ENCODE measurements around the gene PTBP1. TPM values are rescaled to one million over a fixed set of nuclear protein-coding genes. Genes with fewer than 3 reads are reported as not detected.

The PTBP1 gene
- total and polyA plus RNA-seq, 9 of the 15 experiments (the other 6 are each of a cell fraction or from before 2014, with no cell fraction given) = 14.0 to 759 (median 234) TPM

- DNase-seq (ENCODE audit: extremely low read depth in 1 of 4, low spot score in 3 of 4) = no peak
- ChIA-PET POLR2A (interaction anchor here (0.7 to 0.8 kb wide), 2 partner anchors 9 to 77 kb away, joined by 3 read pairs; no protein-coding TSS in a partner anchor), CTCF (ENCODE audit: low intra/inter-chr PET ratio) (no interaction called here)
- H3K79me2 ChIP-seq (ENCODE audit: control insufficient read depth, insufficient read depth, low read length) = no peaks in the 10 kb centered on the region
- H4K20me1 ChIP-seq (replicated peaks; ENCODE audit: control insufficient read depth, insufficient read depth, low read length) = no peaks in the 10 kb centered on the region
- no peak overlapping the region for H2AFZ ChIP-seq (ENCODE audit: low read depth, low read length)
- no TSS peak for BruUV-seq (replicated peaks)
- no peak for ATAC-seq
- no peak for TF ChIP-seq MTA3 (IDR thresholded peaks at IDR 0.05; ENCODE audit: borderline replicate concordance)
- H3K4me3 ChIP-seq = no peak overlapping the region
- 85% methylated on average over 11 of the region's 15 CpGs for WGBS (ENCODE audit: insufficient coverage, low coverage, missing lambda C conversion rate)
- no peaks in the 10 kb centered on the region for H3K9me1 ChIP-seq (ENCODE audit: control insufficient read depth, insufficient read depth, low read length)
- FAIRE-seq = no peak
- H3K9ac ChIP-seq (ENCODE audit: insufficient read depth in 1 of 2, low read depth in 2 of 2, low read length in 2 of 2) = no peak overlapping the region; a peak in 1 of 4 replicates
- H3K36me3 ChIP-seq (ENCODE audit: control insufficient read depth, insufficient read depth, low read length) = no peaks in the 10 kb centered on the region
- no peak overlapping the region for H3K4me2 ChIP-seq (ENCODE audit: insufficient read depth, low read length)
- no peaks in the 10 kb centered on the region for H3K9me3 ChIP-seq (replicated peaks; ENCODE audit: control insufficient read depth, insufficient read depth, low read depth, low read length)
- H3K27me3 ChIP-seq (ENCODE audit: control insufficient read depth in 2 of 2, insufficient read depth in 2 of 2, low read length in 2 of 2) = no peaks in the 10 kb centered on the region
- peaks cover 0 to 29% of the 10 kb centered on the region in 2 experiments; a peak in 2 of 5 replicates for H3K4me1 ChIP-seq (replicated peaks in 1 of 2; ENCODE audit: control insufficient read depth in 2 of 2, insufficient read depth in 2 of 2, low read length in 2 of 2)
- no peak overlapping the region for H3K27ac ChIP-seq (ENCODE audit: extremely low read depth, low read depth, low read length)
- intact Hi-C loops (cut with micrococcal nuclease) (no loop called here), in situ Hi-C loops (cut with MboI) (no loop called here)
Observed at GRCh38 chr19:780935-781334, 16.3 kb upstream of the PTBP1 start.

- H3K27me3 ChIP-seq (ENCODE audit: control insufficient read depth in 2 of 2, insufficient read depth in 2 of 2, low read length in 2 of 2) = no peaks in the 10 kb centered on the region
- POLR2A ChIA-PET = interaction anchor here (0.7 to 1.0 kb wide), 3 partner anchors 8 to 15 kb away, joined by 3 to 5 read pairs (median 4); partner anchors contain the start of gene PTBP1
- CTCF ChIA-PET (ENCODE audit: low intra/inter-chr PET ratio) = no interaction called here
- in situ Hi-C loops (cut with MboI) (no loop called here), intact Hi-C loops (cut with micrococcal nuclease) (no loop called here)
- H3K9me3 ChIP-seq (replicated peaks; ENCODE audit: control insufficient read depth, insufficient read depth, low read depth, low read length) = no peaks in the 10 kb centered on the region
- 81% methylated on average over 13 of the region's 19 CpGs for WGBS (ENCODE audit: insufficient coverage, low coverage, missing lambda C conversion rate)
- H3K36me3 ChIP-seq (ENCODE audit: control insufficient read depth, insufficient read depth, low read length) = no peaks in the 10 kb centered on the region
- no peak overlapping the region for H2AFZ ChIP-seq (ENCODE audit: low read depth, low read length)
- H4K20me1 ChIP-seq (replicated peaks; ENCODE audit: control insufficient read depth, insufficient read depth, low read length) = no peaks in the 10 kb centered on the region
- no peak overlapping the region for H3K4me2 ChIP-seq (ENCODE audit: insufficient read depth, low read length)
- no peak for ATAC-seq
- H3K9me1 ChIP-seq (ENCODE audit: control insufficient read depth, insufficient read depth, low read length) = no peaks in the 10 kb centered on the region
- no peaks in the 10 kb centered on the region for H3K79me2 ChIP-seq (ENCODE audit: control insufficient read depth, insufficient read depth, low read length)
- BruUV-seq (replicated peaks) = no TSS peak
- H3K27ac ChIP-seq (ENCODE audit: extremely low read depth, low read depth, low read length) = no peak overlapping the region
- no peak overlapping the region for H3K4me3 ChIP-seq
- no peak for FAIRE-seq
- H3K9ac ChIP-seq (ENCODE audit: insufficient read depth in 1 of 2, low read depth in 2 of 2, low read length in 2 of 2) = peak overlapping the region in 1 of 2 experiments; percentile 58; a peak in 2 of 4 replicates
- DNase-seq (ENCODE audit: extremely low read depth in 1 of 4, low spot score in 3 of 4) = no peak
- peaks cover 0 to 29% of the 10 kb centered on the region in 2 experiments; a peak in 2 of 5 replicates for H3K4me1 ChIP-seq (replicated peaks in 1 of 2; ENCODE audit: control insufficient read depth in 2 of 2, insufficient read depth in 2 of 2, low read length in 2 of 2)
- TF ChIP-seq KLF1 (tag; IDR thresholded peaks at IDR 0.05) (no peak), NELFE (IDR thresholded peaks at IDR 0.05; ENCODE audit: insufficient read depth, insufficient read length) (no peak), BCL6 (CRISPR knock-in tag; IDR thresholded peaks at IDR 0.05) (no peak), ZNF12 (CRISPR knock-in tag; IDR thresholded peaks at IDR 0.05) (no peak), ZNF277 (CRISPR knock-in tag; IDR thresholded peaks at IDR 0.05; ENCODE audit: borderline replicate concordance) (no peak), ZEB2 (IDR thresholded peaks at IDR 0.05) (no peak), TAF7 (tag; IDR thresholded peaks at IDR 0.05) (no peak), BDP1 (IDR thresholded peaks at IDR 0.05; ENCODE audit: insufficient read depth, insufficient read length) (no peak), GABPB2 (CRISPR knock-in tag; conservative IDR thresholded peaks at IDR 0.05) (no peak), SP1 (CRISPR knock-in tag; IDR thresholded peaks at IDR 0.05) (no peak), CTBP1 (IDR thresholded peaks at IDR 0.05; ENCODE audit: borderline replicate concordance) (no peak), SPI1 (IDR thresholded peaks at IDR 0.05; ENCODE audit: borderline replicate concordance, low read depth, low read length) (no peak), ELK1 (CRISPR knock-in tag; IDR thresholded peaks at IDR 0.05) (no peak)
Observed at GRCh38 chr19:781800-782184, 15.5 kb upstream of the PTBP1 start.

Measured in K562 (cell line).